IMR-90 (cell line): Measurements from ENCODE around the gene ARHGEF16. TPM values are rescaled to one million over a fixed set of nuclear protein-coding genes. Genes with fewer than 3 reads are reported as not detected.

Experiments
- ATAC-seq: fragments of 200-7000 bp; cut with Tn5 transposase; 2 replicates; pipeline ENCODE4 v1.9.1; 2020; ENCODE audit warnings: low read depth, mild to moderate bottlenecking, moderate library complexity
- BruUV-seq: library from RNA; stranded (reverse); fragments of 400-500 nt; replicated peaks from 2 replicates; lab custom pipeline; 2021; lab: Mats Ljungman, UMichigan
- CTCF ChIA-PET: fragments of 300-600 bp; formaldehyde crosslinking; extraction: SDS; loops from one replicate; lab custom pipeline; 2021; ENCODE audit warnings: antibody characterized with exemption; lab: Yijun Ruan, JAX
- POLR2A ChIA-PET: fragments of 300-600 bp; sonication (Branson Sonifier 250); formaldehyde crosslinking; loops from one replicate; lab custom pipeline; 2022; ENCODE audit warnings: antibody characterized with exemption; ENCODE audit not compliant: unreplicated experiment; lab: Charles Lee
- DNase-seq: peaks from one replicate; pipeline ENCODE4 v3.0.0; 2013
- H2AFZ ChIP-seq: replicated peaks from 2 replicates; pipeline ENCODE3; 2013; ENCODE audit warnings: low read length, mild to moderate bottlenecking; ENCODE audit not compliant: poor library complexity
- H2AK5ac ChIP-seq: 2 replicates; pipeline ENCODE4 v1.6.1; 2013; ENCODE audit warnings: low read depth, low read length, inconsistent platforms
- H2AK9ac ChIP-seq: replicated peaks from 2 replicates; pipeline ENCODE3; 2013; ENCODE audit warnings: mild to moderate bottlenecking, low read depth, low read length, moderate library complexity; ENCODE audit not compliant: poor library complexity
- H2BK120ac ChIP-seq: 2 replicates; pipeline ENCODE4 v1.6.1; 2013; ENCODE audit warnings: low read depth, low read length, inconsistent platforms
- H2BK15ac ChIP-seq: 3 replicates; pipeline ENCODE4 v1.6.1; 2013; ENCODE audit warnings: low read depth, low read length, inconsistent platforms
- H2BK20ac ChIP-seq: 2 replicates; pipeline ENCODE4 v1.6.1; 2013; ENCODE audit warnings: low read depth, mild to moderate bottlenecking, inconsistent platforms, low read length, moderate library complexity
- H2BK5ac ChIP-seq: 2 replicates; pipeline ENCODE4 v1.6.1; 2013; ENCODE audit warnings: mild to moderate bottlenecking, low read depth, low read length, inconsistent platforms; ENCODE audit not compliant: poor library complexity, severe bottlenecking
- H3K14ac ChIP-seq: replicated peaks from 2 replicates; pipeline ENCODE4 v1.6.1; 2013; ENCODE audit warnings: low read depth, low read length, inconsistent platforms
- H3K18ac ChIP-seq: 2 replicates; pipeline ENCODE4 v1.6.1; 2013; ENCODE audit warnings: low read depth, low read length, control low read depth
- H3K23ac ChIP-seq: 2 replicates; pipeline ENCODE4 v1.6.1; 2013; ENCODE audit warnings: low read depth, low read length, inconsistent platforms
- H3K27ac ChIP-seq: 2 replicates; pipeline ENCODE4 v1.5.1; 2013; ENCODE audit warnings: mild to moderate bottlenecking, control low read depth, low read length; ENCODE audit not compliant: insufficient read depth
- H3K27me3 ChIP-seq: 2 replicates; pipeline ENCODE4 v1.6.1; 2013; ENCODE audit warnings: low read length; ENCODE audit not compliant: control insufficient read depth, insufficient read depth
- H3K36me3 ChIP-seq: 2 replicates; pipeline ENCODE4 v1.6.1; 2013; ENCODE audit warnings: low read length, mixed read lengths; ENCODE audit not compliant: control insufficient read depth, insufficient read depth
- H3K4ac ChIP-seq: 2 replicates; pipeline ENCODE4 v1.6.1; 2013; ENCODE audit warnings: low read depth, low read length, inconsistent platforms
- H3K4me1 ChIP-seq: 2 replicates; pipeline ENCODE4 v1.6.1; 2013; ENCODE audit warnings: low read length, mixed read lengths; ENCODE audit not compliant: control insufficient read depth, insufficient read depth
- H3K4me2 ChIP-seq: 2 replicates; pipeline ENCODE4 v1.6.1; 2013; ENCODE audit warnings: low read depth, mild to moderate bottlenecking, control low read depth, low read length, moderate library complexity
- H3K4me3 ChIP-seq: 2 replicates; pipeline ENCODE4 v1.5.1; 2013; ENCODE audit warnings: low read depth, mild to moderate bottlenecking, control low read depth, low read length, moderate library complexity; ENCODE audit not compliant: insufficient read depth
- H3K56ac ChIP-seq: 2 replicates; pipeline ENCODE4 v1.6.1; 2013; ENCODE audit warnings: low read length, inconsistent platforms; ENCODE audit not compliant: insufficient read depth; ENCODE audit errors: extremely low read depth
- H3K79me1 ChIP-seq, 2 experiments: 2 replicates each; pipeline ENCODE4 v1.6.1; 2013; ENCODE audit warnings: low read length in 2 of 2, inconsistent platforms in 1 of 2, low read depth in 1 of 2
- H3K9ac ChIP-seq: 2 replicates; pipeline ENCODE4 v1.6.1; 2013; ENCODE audit warnings: low read depth, low read length, control low read depth
- H3K9me1 ChIP-seq: 2 replicates; pipeline ENCODE4 v1.6.1; 2013; ENCODE audit warnings: low read length, inconsistent platforms; ENCODE audit not compliant: insufficient read depth
- H3K9me3 ChIP-seq: 2 replicates; pipeline ENCODE4 v1.6.1; 2013; ENCODE audit warnings: low read length; ENCODE audit not compliant: control insufficient read depth, insufficient read depth
- H4K20me1 ChIP-seq: 2 replicates; pipeline ENCODE4 v1.6.1; 2013; ENCODE audit warnings: low read length, inconsistent platforms; ENCODE audit not compliant: insufficient read depth
- H4K5ac ChIP-seq: 2 replicates; pipeline ENCODE4 v1.6.1; 2013; ENCODE audit warnings: mild to moderate bottlenecking, low read depth, low read length, control low read depth
- H4K8ac ChIP-seq, 2 experiments: 2 replicates each; pipeline ENCODE4 v1.6.1; 2013; ENCODE audit warnings: low read depth in 2 of 2, low read length in 2 of 2, control low read depth in 1 of 2, inconsistent platforms in 1 of 2
- H4K91ac ChIP-seq: 2 replicates; pipeline ENCODE4 v1.6.1; 2013; ENCODE audit warnings: low read depth, low read length, inconsistent platforms; ENCODE audit not compliant: insufficient read depth
- MAZ ChIP-seq: IDR thresholded peaks from 2 replicates; pipeline ENCODE4 v1.6.1; 2012; ENCODE audit warnings: low read depth, mild to moderate bottlenecking, low read length, improper control_type of control experiment, moderate library complexity, borderline replicate concordance
- POLR2A ChIP-seq: IDR thresholded peaks from 2 replicates; pipeline ENCODE4 v1.6.1; 2012; ENCODE audit warnings: mild to moderate bottlenecking, low read depth, low read length
- RFX5 ChIP-seq: IDR thresholded peaks from 2 replicates; pipeline ENCODE4 v1.8.0; 2012; ENCODE audit warnings: low read depth, mild to moderate bottlenecking, low read length, moderate library complexity
- WGBS, 2 experiments: methylation state at CpG; one replicate each; pipeline versions ENCODE4 v1.1.5 to v1.1.7; 2013; ENCODE audit warnings: missing lambda C conversion rate in 2 of 2; ENCODE audit not compliant: insufficient read length in 1 of 2; ENCODE audit errors: extremely low coverage in 2 of 2; 5-methylcytosine and 5-hydroxymethylcytosine counted together
- dilution Hi-C: fragments of 300-500 bp; cut with HindIII; formaldehyde crosslinking; loops from one replicate; pipeline ENCODE4 v1.14.3; 2018; ENCODE audit warnings: low sequenced_read_pairs; ENCODE audit not compliant: unreplicated experiment
- in situ Hi-C: fragments of 300-500 bp; cut with MboI; formaldehyde crosslinking; loops from 3 replicates; pipeline ENCODE4 v1.14.3; 2019; ENCODE audit warnings: low sequenced_read_pairs, inconsistent platforms, mixed read lengths
- intact Hi-C: fragments of 100-400 bp; cut with micrococcal nuclease; formaldehyde crosslinking; loops from 2 replicates; pipeline ENCODE4 v1.10.0; 2022
- polyA plus RNA-seq, 3 experiments: library from polyadenylated mRNA; depleted of rRNA; stranded (reverse); fragments of >200 nt; gene quantifications; 2 replicates each; pipeline ENCODE4 v1.2.3, GENCODE V29; 2012; ENCODE audit warnings: low replicate concordance in 1 of 3
- total RNA-seq: library from RNA; depleted of rRNA; stranded (reverse); fragments of >200 nt; gene quantifications from 2 replicates; pipeline ENCODE4 v1.2.3, GENCODE V29; 2012

ARHGEF16 gene
- total and polyA plus RNA-seq, 2 of the 4 experiments (the other 2 are of a cell fraction): 0.18 to 0.39 TPM

- no peak overlapping the region for H4K5ac ChIP-seq
- ATAC-seq (no peak), DNase-seq (no peak)
- no peak overlapping the region for H3K4me3 ChIP-seq
- no peak overlapping the region for H3K23ac ChIP-seq
- H4K91ac ChIP-seq: no peak overlapping the region
- H2BK15ac ChIP-seq: no peak overlapping the region
- BruUV-seq: no TSS peak
- no peak for TF ChIP-seq MAZ
- no peak for TF ChIP-seq RFX5
- TF ChIP-seq POLR2A: no peak
- H2AK9ac ChIP-seq: no peak overlapping the region
- H3K9me1 ChIP-seq: no peaks in the 10 kb centered on the region
- no peak overlapping the region for H3K4ac ChIP-seq
- no peaks in the 10 kb centered on the region for H4K20me1 ChIP-seq
- ChIA-PET CTCF (no interaction called here), POLR2A (no interaction called here)
- H3K27me3 ChIP-seq: peaks cover 21% of the 10 kb centered on the region
- no peak overlapping the region for H3K18ac ChIP-seq
- no peak overlapping the region for H3K9ac ChIP-seq
- dilution Hi-C loops: no loop called here
- H3K4me1 ChIP-seq: no peaks in the 10 kb centered on the region
- H3K56ac ChIP-seq: no peak overlapping the region
- no peak overlapping the region for H2AK5ac ChIP-seq
- no peak overlapping the region for H2AFZ ChIP-seq
- H2BK20ac ChIP-seq: no peak overlapping the region
- no peaks in the 10 kb centered on the region for H3K36me3 ChIP-seq
- in situ Hi-C loops: no loop called here
- H2BK120ac ChIP-seq: no peak overlapping the region
- H3K27ac ChIP-seq: no peak overlapping the region
- intact Hi-C loops: no loop called here
- no peak overlapping the region for H4K8ac ChIP-seq
- WGBS, 2 experiments: 70% methylated on average over 15 of the region's 23 CpGs; no CpG with 5 or more reads in 1 of the 2 experiments
- H2BK5ac ChIP-seq: no peak overlapping the region
- H3K79me1 ChIP-seq: no peaks in the 10 kb centered on the region
- no peak overlapping the region for H3K14ac ChIP-seq
- H3K9me3 ChIP-seq: no peaks in the 10 kb centered on the region
- no peak overlapping the region for H3K4me2 ChIP-seq
Measured at GRCh38 chr1:3459940-3460671, 5.6 kb downstream of the ARHGEF16 start.
